GM20000 (cell line): ENCODE data around the gene LYPLA2.

Experiments
- DNase-seq: peaks from one replicate; pipeline ENCODE4 v3.0.0; 2012; ENCODE audit warnings: low spot score
- TF ChIP-seq, protein P1 (sequence below): IDR thresholded peaks from 2 replicates; pipeline ENCODE4 v1.5.1; 2012; ENCODE audit warnings: mild to moderate bottlenecking, control low read depth; ENCODE audit errors: extremely low read depth, missing control alignments

Gene LYPLA2

DNA sequence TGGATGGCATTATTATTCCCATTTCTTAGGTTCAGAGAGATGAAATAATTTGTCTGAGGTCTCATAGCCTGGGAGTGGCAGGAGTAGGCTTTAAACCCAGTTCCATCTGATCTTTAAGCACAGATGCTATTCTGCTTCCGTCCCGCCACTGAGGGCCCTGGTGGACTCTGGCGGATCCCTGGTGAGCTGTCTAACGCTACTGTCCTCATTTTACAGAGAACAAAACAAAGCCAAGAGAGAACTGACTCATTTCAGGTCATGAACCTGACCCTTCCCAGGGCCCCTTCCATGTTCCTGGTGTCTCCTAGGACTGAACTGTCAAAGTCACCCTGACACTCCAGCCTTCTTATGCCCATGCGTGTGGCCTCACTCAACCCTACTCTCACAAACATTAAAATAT is 12.7 kb downstream of the LYPLA2 start:
- TF ChIP-seq, protein P1, sequence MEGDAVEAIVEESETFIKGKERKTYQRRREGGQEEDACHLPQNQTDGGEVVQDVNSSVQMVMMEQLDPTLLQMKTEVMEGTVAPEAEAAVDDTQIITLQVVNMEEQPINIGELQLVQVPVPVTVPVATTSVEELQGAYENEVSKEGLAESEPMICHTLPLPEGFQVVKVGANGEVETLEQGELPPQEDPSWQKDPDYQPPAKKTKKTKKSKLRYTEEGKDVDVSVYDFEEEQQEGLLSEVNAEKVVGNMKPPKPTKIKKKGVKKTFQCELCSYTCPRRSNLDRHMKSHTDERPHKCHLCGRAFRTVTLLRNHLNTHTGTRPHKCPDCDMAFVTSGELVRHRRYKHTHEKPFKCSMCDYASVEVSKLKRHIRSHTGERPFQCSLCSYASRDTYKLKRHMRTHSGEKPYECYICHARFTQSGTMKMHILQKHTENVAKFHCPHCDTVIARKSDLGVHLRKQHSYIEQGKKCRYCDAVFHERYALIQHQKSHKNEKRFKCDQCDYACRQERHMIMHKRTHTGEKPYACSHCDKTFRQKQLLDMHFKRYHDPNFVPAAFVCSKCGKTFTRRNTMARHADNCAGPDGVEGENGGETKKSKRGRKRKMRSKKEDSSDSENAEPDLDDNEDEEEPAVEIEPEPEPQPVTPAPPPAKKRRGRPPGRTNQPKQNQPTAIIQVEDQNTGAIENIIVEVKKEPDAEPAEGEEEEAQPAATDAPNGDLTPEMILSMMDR, result no peak
- DNase-seq, result no peak

DNA sequence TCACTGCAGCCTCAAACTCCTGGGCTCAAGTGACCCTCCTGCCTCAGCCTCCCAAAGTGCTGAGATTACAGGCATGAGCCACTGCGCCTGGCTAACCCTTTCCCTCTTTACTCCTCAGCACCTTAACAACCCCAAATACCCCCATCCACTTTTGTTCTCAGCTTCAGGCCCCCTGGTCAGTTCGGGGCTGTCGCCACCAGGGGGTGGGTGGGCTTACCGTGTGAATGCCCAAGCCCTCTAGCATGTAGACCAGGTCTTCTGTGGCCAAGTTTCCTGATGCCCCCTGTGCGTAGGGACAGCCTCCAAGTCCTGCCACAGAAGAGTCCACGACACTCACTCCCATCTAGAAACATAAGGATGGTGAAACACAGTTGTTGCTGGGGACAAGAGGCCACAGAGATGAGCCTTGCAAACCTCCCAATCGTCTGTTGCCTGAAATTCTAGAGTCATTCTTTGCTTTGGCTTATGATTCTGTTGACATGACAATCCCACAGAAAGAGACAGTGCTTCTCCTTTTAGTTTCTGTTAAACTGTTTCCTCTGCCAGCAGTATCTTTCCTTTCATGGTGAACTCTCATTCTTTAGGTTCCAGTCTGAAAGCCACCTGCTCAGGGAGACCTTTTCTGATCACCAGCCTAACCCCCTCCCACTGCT is 13.4 kb downstream of the LYPLA2 start:
- TF ChIP-seq, protein P1, result no peak
- DNase-seq, result no peak

DNA sequence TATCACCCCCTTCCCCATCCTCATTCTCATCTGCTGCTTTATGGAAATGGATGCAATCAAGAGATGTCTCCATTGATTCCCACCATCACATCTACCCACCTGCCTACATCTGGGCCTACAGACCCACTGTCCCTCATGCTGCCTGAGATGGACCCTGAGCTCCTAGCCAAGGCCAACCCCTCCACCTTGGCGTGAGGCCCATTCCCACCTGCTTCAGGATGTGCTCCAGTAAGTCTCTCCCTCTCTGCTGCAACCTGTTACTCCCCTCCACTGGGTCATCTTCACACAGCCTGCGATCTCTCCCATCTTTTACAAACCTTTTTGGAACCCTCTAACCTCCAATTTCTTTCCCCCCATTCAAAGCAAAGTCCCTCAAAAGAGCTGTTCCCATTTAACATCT is 14.1 kb downstream of the LYPLA2 start:
- DNase-seq, result no peak

DNA sequence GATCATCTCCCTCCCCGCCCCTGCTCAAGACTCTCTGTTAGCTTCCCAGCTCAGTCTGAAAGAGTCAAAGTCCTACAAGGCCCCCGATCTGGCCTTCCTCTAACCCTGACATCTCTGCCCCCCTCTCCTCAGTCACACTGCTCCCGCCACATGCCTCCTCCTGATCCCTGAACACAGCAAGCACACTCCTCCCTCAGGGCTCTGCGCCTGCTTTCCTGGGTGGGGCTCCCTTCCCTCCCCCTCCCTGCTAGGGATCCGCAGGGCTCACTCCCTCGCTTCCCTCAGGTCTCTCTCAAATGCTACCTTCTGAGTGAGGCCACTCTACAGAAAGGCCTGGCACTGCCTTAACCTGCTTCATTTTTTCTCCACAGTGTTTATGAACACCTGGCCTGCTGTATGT is 15.3 kb downstream of the LYPLA2 start:
- DNase-seq, result no peak
- TF ChIP-seq, protein P1, result no peak

More for the DNA sequence above, 14.1 kb downstream of the LYPLA2 start:
- TF ChIP-seq, protein P1, result no peak

DNA sequence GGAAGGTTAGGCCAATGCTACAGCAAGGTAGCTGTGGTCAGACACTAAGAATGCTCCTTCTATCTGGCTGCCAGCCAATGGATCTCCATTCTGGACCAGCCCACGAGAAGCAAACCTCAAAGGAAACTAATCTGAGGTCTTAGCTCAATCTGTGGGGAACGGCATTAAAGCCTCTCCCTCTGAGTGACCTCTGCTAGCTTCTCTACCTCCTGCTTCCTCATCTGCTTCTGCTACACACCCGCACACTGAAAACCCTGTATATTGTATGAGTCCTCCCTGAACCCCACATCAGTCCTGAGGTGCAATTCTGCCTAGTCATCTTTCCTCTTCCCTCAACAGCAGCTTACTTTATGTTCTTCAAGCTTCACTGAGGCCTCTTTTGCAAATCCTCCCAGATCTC is 16.5 kb downstream of the LYPLA2 start:
- TF ChIP-seq, protein P1, result no peak
- DNase-seq, result no peak

DNA sequence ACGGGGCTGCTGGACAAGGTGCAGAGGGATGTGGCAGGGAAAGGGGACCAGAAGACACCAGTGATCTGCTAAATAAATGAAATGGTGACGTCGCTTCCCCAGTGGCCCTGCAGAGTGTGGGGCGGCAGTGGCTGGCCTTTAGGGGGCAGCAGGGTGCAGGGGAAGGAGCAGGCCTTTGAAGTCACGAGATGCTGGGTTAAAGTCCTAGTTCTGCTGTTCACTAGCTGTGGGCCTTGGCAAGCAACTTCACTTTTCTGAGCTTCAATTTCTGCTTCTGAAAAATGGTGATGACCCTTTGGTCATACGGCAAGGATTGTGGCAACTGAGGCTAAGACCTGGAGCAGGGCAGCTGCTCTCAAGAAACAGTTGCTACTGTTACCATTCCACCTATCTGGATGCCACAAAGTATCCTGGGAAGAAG is 18.8 kb downstream of the LYPLA2 start:
- TF ChIP-seq, protein P1, result peak; percentile 96

DNA sequence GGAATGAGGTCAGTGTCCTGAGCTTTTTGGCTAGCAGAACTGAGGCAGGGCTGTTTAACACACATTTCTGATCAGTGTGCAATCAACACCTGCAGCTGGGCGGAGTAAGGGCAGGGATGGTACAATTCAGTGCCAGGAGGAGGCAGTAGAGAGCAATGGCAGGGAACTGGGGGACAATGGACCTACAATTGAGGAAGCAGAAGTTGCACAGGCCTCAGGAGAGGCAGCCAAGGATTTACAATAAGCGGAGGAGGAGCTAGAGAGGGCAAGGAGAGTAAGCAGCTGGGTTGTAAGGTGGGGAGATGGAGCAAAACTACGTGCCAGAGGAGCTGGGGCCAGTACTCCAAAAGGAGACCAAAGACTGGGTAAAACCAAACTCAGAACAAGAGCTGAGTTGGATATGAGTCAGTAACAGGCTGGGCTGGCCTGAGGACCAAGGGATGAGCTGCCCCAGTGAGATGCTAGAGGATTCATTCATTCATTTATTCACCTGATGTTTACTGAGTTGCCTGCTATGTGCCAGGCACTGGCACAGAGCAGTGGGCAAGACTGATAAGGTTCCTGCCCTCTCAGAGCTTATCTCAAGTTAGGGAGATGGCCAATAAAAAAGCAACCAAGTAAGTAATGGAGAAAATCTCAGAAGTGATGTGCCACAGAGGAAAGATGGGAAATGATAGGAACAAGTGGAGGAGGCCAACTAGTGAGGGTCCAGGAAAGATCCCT is 20.0 kb downstream of the LYPLA2 start:
- peak; percentile 69 for DNase-seq
- TF ChIP-seq, protein P1, result peak; percentile 91

More for the DNA sequence above, 18.8 kb downstream of the LYPLA2 start:
- DNase-seq, result peak; percentile 85
